Left ventricle myocardium inferior (tissue), 1 donor: ENCODE measurements around the gene DCAF10. TPM values are rescaled to one million over a fixed set of nuclear protein-coding genes. Genes with fewer than 3 reads are reported as not detected.

ENCODE experiments used
- DNase-seq: peaks from one replicate; pipeline ENCODE4 v3.0.0-alpha.2; 2020
- H3K27ac ChIP-seq: fragments of 200-600 bp; replicated peaks from 2 replicates; pipeline ENCODE4 v1.8.0; 2021
- H3K27me3 ChIP-seq: fragments of 200-600 bp; 2 replicates; pipeline ENCODE4 v1.8.0; 2021; ENCODE audit warnings: low read depth
- H3K36me3 ChIP-seq: fragments of 200-600 bp; 2 replicates; pipeline ENCODE4 v1.8.0; 2021
- H3K4me1 ChIP-seq: fragments of 200-600 bp; 2 replicates; pipeline ENCODE4 v1.8.0; 2021
- H3K4me3 ChIP-seq: fragments of 200-600 bp; 2 replicates; pipeline ENCODE4 v1.8.0; 2021; ENCODE audit warnings: mild to moderate bottlenecking, moderate library complexity
- H3K9me3 ChIP-seq: fragments of 200-600 bp; replicated peaks from 2 replicates; pipeline ENCODE4 v1.8.0; 2021
- intact Hi-C: fragments of 100-400 bp; cut with micrococcal nuclease; formaldehyde crosslinking; loops from one replicate; pipeline ENCODE4 v1.11.0; 2022
- total RNA-seq: library from RNA; stranded (reverse); fragmentation: NEBNext Ultra II Directional; extraction: Animal tissue kit (Norgen Biotek cat#: 25700); gene quantifications from one replicate; pipeline ENCODE4 v1.2.1, GENCODE V29; 2021
- TF ChIP-seq, protein P1 (sequence below): fragments of 200-600 bp; IDR thresholded peaks from 2 replicates; pipeline ENCODE4 v1.8.0; 2021; ENCODE audit warnings: antibody characterized with exemption, mild to moderate bottlenecking, borderline replicate concordance
- donor health status: DM: no; HTN: yes; CAD: no; lungs with severe emphysema.

The DCAF10 gene
- total RNA-seq, 1 donor from 2014 or later, result 20.8 TPM

DNA sequence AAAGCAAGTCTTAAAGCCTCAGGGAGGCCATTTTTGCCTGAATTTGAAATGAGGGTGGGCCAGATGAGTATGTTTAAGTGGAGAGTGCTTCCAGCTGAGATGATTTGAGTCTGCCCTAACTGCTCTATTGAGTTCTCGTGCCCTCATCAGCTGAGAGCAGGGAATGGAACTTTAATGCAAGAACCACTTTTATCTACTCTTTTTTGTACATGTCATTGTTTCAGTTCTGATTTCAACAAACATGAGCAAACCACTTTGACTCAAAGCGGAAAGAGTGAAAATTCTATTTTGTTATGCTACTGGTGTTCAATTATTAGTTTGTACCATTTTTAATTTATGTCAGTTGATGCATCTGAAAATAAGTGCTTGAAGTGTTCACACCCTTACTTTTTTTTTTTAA is 35.8 kb downstream of the DCAF10 start:
- no peak for DNase-seq
- TF ChIP-seq, protein P1, sequence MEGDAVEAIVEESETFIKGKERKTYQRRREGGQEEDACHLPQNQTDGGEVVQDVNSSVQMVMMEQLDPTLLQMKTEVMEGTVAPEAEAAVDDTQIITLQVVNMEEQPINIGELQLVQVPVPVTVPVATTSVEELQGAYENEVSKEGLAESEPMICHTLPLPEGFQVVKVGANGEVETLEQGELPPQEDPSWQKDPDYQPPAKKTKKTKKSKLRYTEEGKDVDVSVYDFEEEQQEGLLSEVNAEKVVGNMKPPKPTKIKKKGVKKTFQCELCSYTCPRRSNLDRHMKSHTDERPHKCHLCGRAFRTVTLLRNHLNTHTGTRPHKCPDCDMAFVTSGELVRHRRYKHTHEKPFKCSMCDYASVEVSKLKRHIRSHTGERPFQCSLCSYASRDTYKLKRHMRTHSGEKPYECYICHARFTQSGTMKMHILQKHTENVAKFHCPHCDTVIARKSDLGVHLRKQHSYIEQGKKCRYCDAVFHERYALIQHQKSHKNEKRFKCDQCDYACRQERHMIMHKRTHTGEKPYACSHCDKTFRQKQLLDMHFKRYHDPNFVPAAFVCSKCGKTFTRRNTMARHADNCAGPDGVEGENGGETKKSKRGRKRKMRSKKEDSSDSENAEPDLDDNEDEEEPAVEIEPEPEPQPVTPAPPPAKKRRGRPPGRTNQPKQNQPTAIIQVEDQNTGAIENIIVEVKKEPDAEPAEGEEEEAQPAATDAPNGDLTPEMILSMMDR, result no peak
- intact Hi-C loops, result no loop called here
- Histone ChIP-seq H3K36me3 (peaks cover 16% of the 10 kb centered on the region), H3K4me3 (no peak overlapping the region), H3K27ac (no peak overlapping the region), H3K4me1 (peaks cover 12% of the 10 kb centered on the region), H3K27me3 (no peaks in the 10 kb centered on the region), H3K9me3 (no peaks in the 10 kb centered on the region)

DNA sequence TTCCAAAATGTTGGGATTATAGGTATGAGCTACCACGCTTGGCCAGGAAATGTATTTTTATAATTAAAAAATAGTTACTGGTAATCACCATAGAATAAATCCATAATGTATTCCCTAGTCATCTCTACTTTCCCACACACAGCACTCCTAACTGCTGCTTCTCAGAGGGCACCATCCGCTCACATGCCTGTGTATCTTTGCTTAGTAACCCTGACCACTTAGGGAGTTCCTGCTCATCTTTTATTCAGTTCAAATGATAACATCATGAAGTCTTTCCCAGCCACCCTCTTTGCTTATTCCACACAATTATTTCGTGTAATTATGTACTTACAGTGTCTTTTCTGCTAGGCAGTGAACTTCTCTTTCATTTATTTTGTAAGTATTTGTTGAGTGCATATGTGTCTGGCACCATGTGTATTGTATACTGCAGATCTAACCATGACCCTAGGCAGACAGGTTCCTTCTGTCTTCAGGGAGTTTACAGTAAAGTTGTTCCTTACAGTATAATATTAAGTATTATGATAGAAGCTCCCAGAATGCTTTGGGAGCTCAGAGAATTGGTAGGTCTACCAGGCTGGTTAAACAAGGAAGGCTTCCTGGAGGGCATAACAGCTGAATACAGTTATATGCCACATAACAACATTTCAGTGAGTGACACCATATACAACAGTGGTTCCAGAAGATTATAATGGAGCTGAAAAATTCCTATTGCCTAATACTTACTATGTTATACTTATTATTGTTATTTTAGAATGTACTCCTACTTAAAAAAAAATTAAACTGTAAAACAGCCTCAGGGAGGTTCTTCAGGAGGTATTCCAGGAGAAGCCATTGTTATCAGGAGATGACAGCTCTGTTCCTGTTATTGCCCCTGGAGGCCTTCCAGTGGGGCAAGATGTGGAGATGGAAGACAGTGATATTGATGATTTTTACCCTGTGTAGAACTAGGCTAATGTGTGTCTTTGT is 39.2 kb downstream of the DCAF10 start:
- Histone ChIP-seq H3K4me3 (no peak overlapping the region), H3K27me3 (no peaks in the 10 kb centered on the region), H3K9me3 (no peaks in the 10 kb centered on the region), H3K4me1 (peaks cover 12% of the 10 kb centered on the region), H3K27ac (no peak overlapping the region), H3K36me3 (peaks cover 18% of the 10 kb centered on the region)
- DNase-seq, result no peak
- intact Hi-C loops, result no loop called here
- TF ChIP-seq, protein P1, result no peak

DNA sequence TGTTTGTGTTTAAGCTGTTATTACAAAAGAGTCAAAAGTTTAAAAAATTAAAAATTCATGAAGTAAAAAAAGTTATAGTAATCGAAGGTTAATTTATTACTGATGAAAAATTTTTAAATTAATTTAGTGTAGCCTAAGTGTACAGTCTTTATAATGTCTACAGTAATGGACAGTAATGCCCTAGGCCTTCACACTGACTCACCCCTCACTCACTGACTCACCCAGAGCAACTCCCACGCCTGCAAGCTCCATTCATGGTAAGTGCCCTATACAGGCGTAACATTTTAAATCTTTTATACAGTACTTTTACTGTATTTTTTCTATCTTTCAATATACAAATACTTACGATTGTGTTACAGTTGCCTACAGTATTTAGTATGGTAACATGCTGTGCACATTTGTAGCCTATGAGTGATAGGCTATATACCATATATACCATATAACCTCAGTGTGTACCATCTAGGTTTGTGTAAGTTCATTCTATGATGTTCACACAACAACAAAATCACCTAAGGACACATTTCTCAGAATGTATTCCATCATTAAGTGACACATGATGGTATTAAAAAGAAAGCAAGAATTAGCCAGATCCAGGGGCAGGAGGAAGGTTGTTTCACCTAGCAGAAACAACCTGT is 40.1 kb downstream of the DCAF10 start:
- Histone ChIP-seq H3K27ac (no peak overlapping the region), H3K27me3 (no peaks in the 10 kb centered on the region), H3K9me3 (no peaks in the 10 kb centered on the region), H3K4me1 (peaks cover 12% of the 10 kb centered on the region), H3K4me3 (no peak overlapping the region), H3K36me3 (peaks cover 10% of the 10 kb centered on the region)
- TF ChIP-seq, protein P1, result no peak
- intact Hi-C loops, result no loop called here
- DNase-seq, result no peak

DNA sequence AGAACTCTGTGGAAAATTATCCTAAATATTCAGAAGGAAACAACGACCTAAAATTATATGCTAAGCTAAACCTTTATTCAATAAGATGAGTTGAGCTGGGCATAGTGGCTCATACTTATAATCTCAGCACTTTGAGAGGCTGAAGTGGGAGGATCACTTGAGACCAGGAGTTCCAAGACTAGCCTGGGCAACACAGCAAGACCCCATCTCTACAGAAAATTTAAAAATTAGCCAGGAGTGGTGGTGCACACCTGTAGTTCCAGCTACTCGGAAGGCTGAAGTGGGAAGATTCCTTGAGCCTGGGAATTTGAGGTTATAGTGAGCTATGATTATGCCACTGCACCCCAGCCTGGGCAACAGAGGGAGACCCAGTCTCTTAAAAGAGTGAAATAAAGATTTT is 51.6 kb downstream of the DCAF10 start:
- no peaks in the 10 kb centered on the region for H3K4me1 ChIP-seq
- H3K9me3 ChIP-seq, result no peaks in the 10 kb centered on the region
- intact Hi-C loops, result no loop called here
- DNase-seq, result no peak
- H3K36me3 ChIP-seq, result peaks cover 19% of the 10 kb centered on the region
- no peaks in the 10 kb centered on the region for H3K27me3 ChIP-seq
- H3K27ac ChIP-seq, result no peak overlapping the region
- TF ChIP-seq, protein P1, result no peak
- H3K4me3 ChIP-seq, result no peak overlapping the region

DNA sequence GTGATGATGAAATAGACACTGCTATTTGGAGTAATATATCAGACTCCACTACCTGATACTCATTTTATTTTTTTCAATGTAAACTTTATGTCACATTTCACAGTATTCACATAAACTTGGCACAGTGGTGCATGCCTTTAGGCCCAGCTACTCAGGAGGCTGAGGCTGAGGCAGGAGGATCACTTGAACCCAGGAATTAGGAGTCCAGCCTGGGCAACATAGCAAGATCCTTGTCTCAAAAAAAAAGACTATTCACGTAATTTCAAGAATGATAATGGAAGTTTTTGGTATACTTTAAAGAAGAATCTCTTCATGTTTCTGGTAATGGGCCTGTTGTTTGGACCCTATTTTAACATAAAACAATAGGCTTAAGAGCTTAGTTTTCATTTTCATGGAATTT is 56.0 kb downstream of the DCAF10 start:
- Histone ChIP-seq H3K9me3 (no peaks in the 10 kb centered on the region), H3K4me3 (no peak overlapping the region), H3K4me1 (no peaks in the 10 kb centered on the region), H3K27ac (no peak overlapping the region), H3K36me3 (peaks cover 51% of the 10 kb centered on the region), H3K27me3 (no peaks in the 10 kb centered on the region)
- TF ChIP-seq, protein P1, result no peak
- DNase-seq, result no peak
- intact Hi-C loops, result no loop called here
